HepG2 (cell line): ENCODE results near the gene CD79A. TPM values are rescaled to one million over a fixed set of nuclear protein-coding genes. Genes with fewer than 3 reads are reported as not detected.
A peak's percentile ranks its signal among the peaks of the same experiment; 100 is the strongest.

Experiments
- ATF4 ChIP-seq, 2 experiments: fragments of 450-650 bp in 1 of 2; sonication (generic) in 1 of 2; formaldehyde crosslinking; IDR thresholded peaks; 2 replicates each; pipeline versions ENCODE4 v1.5.0 to v1.8.0; 2020 to 2022; ENCODE audit warnings: mild to moderate bottlenecking in 1 of 2, missing genetic modification reagents in 1 of 2
- CEBPG ChIP-seq: IDR thresholded peaks from 2 replicates; pipeline ENCODE4 v1.6.1; 2016
- ELF3 ChIP-seq: IDR thresholded peaks from 2 replicates; pipeline ENCODE4 v1.6.1; 2016; ENCODE audit warnings: missing genetic modification reagents, missing compliant biosample characterization
- FOXO4 ChIP-seq: sonication (generic); formaldehyde crosslinking; conservative IDR thresholded peaks from 2 replicates; pipeline ENCODE4 v1.8.1; 2023; ENCODE audit warnings: missing genetic modification reagents
- FOXP4 ChIP-seq: sonication (generic); formaldehyde crosslinking; IDR thresholded peaks from 2 replicates; pipeline ENCODE4 v1.4.0; 2020; ENCODE audit warnings: missing genetic modification reagents
- HOXA5 ChIP-seq: sonication (generic); formaldehyde crosslinking; IDR thresholded peaks from 2 replicates; pipeline ENCODE4 v1.4.0; 2020; ENCODE audit warnings: missing genetic modification reagents
- NCOR1 ChIP-seq: fragments of 200-600 bp; sonication (generic); IDR thresholded peaks from 2 replicates; pipeline ENCODE4 v1.7.0; 2017; ENCODE audit warnings: antibody characterized with exemption, low read length, borderline replicate concordance
- NR2F6 ChIP-seq, 2 experiments: IDR thresholded peaks; 2 replicates each; pipeline ENCODE4 v1.6.1; 2016; ENCODE audit warnings: antibody characterized with exemption in 1 of 2, mild to moderate bottlenecking in 1 of 2
- PITX1 ChIP-seq: sonication (generic); formaldehyde crosslinking; IDR thresholded peaks from 2 replicates; pipeline ENCODE4 v1.5.1; 2020; ENCODE audit warnings: mild to moderate bottlenecking, missing genetic modification reagents
- SKI ChIP-seq: fragments of 450-650 bp; IDR thresholded peaks from one replicate; pipeline ENCODE4 v1.6.1; 2018; ENCODE audit warnings: mild to moderate bottlenecking; ENCODE audit not compliant: partially characterized antibody
- SNAPC4 ChIP-seq: sonication (generic); formaldehyde crosslinking; IDR thresholded peaks from 2 replicates; pipeline ENCODE4 v1.4.0; 2020; ENCODE audit warnings: mild to moderate bottlenecking, missing genetic modification reagents
- TCF12 ChIP-seq, 2 experiments: fragments of 450-650 bp in 1 of 2; sonication (generic) in 1 of 2; formaldehyde crosslinking in 1 of 2; IDR thresholded peaks; 2 replicates each; pipeline versions ENCODE4 v1.6.1 to v1.8.0; 2017 to 2022; ENCODE audit warnings: antibody characterized with exemption in 1 of 2, mild to moderate bottlenecking in 1 of 2, missing genetic modification reagents in 1 of 2, moderate library complexity in 1 of 2
- ZBTB21 ChIP-seq: sonication (generic); formaldehyde crosslinking; IDR thresholded peaks from 2 replicates; pipeline ENCODE4 v1.4.0; 2020; ENCODE audit warnings: missing genetic modification reagents
- ZMYM3 ChIP-seq: sonication (generic); formaldehyde crosslinking; IDR thresholded peaks from 2 replicates; pipeline ENCODE4 v1.5.1; 2020; ENCODE audit warnings: mild to moderate bottlenecking, missing genetic modification reagents
- ZNF33B ChIP-seq: sonication (generic); formaldehyde crosslinking; IDR thresholded peaks from 2 replicates; pipeline ENCODE4 v1.5.1; 2020; ENCODE audit warnings: mild to moderate bottlenecking, missing genetic modification reagents
- ZNF350 ChIP-seq: sonication (generic); formaldehyde crosslinking; IDR thresholded peaks from 2 replicates; pipeline ENCODE4 v1.4.0; 2020; ENCODE audit warnings: mild to moderate bottlenecking, low read depth, missing genetic modification reagents, borderline replicate concordance
- ZNF496 ChIP-seq: sonication (generic); formaldehyde crosslinking; IDR thresholded peaks from 2 replicates; pipeline ENCODE4 v1.8.1; 2023; ENCODE audit warnings: mild to moderate bottlenecking, moderate library complexity, missing genetic modification reagents; ENCODE audit not compliant: insufficient replicate concordance
- ZNF674 ChIP-seq: sonication (generic); formaldehyde crosslinking; IDR thresholded peaks from 2 replicates; pipeline ENCODE4 v1.5.0; 2020; ENCODE audit warnings: low read depth, mild to moderate bottlenecking, missing genetic modification reagents
- ZNF678 ChIP-seq: sonication (generic); formaldehyde crosslinking; IDR thresholded peaks from 2 replicates; pipeline ENCODE4 v1.4.0; 2020; ENCODE audit warnings: mild to moderate bottlenecking, missing genetic modification reagents
- ZNF747 ChIP-seq: sonication (generic); formaldehyde crosslinking; IDR thresholded peaks from 2 replicates; pipeline ENCODE4 v1.8.1; 2023; ENCODE audit warnings: missing genetic modification reagents, mild to moderate bottlenecking, borderline replicate concordance
- polyA plus RNA-seq, 8 experiments: library from polyadenylated mRNA; depleted of rRNA in 3 of 8; stranded (reverse) in 7 of 8; unstranded in 1 of 8; fragments of >200 nt; fragmentation: Illumina TruSeq in 4 of 8; extraction: Trizol in 4 of 8; gene quantifications; 2 replicates each; pipeline versions ENCODE4 v1.2.1 to v1.2.3, GENCODE V29; 2011 to 2016; ENCODE audit warnings: low read depth in 4 of 8, missing spikeins in 1 of 8, mixed read lengths in 1 of 8; ENCODE audit not compliant: insufficient read depth in 1 of 8
- total RNA-seq, 5 experiments: library from RNA; depleted of rRNA; stranded (reverse); fragments of >200 nt; fragmentation: Illumina TruSeq; extraction: Trizol; gene quantifications; 2 replicates each; pipeline ENCODE4 v1.2.3, GENCODE V29; 2016; ENCODE audit warnings: low read depth in 1 of 5

The CD79A gene
- total and polyA plus RNA-seq, 2 of the 13 experiments (the other 11 are each of a cell fraction or from before 2014, with no cell fraction given): 0.24 to 0.33 TPM

GRCh38 chr19:41904118-41904870 lies 27.2 kb downstream of the CD79A start (continued):
- TF ChIP-seq SKI (no peak), ELF3 (CRISPR knock-in tag) (peak; percentile 88), HOXA5 (CRISPR knock-in tag) (no peak), ZBTB21 (CRISPR knock-in tag) (no peak), PITX1 (CRISPR knock-in tag) (peak; percentile 79), ZNF33B (CRISPR knock-in tag) (no peak), FOXO4 (CRISPR knock-in tag) (no peak), ZNF674 (CRISPR knock-in tag) (no peak), ZNF350 (CRISPR knock-in tag) (peak; percentile 75), ZNF747 (CRISPR knock-in tag) (no peak), ZNF678 (no peak), ZNF496 (CRISPR knock-in tag) (no peak), TCF12 (IDR thresholded peaks at IDR 0.05) (no peak), TCF12 (CRISPR knock-in tag; IDR thresholded peaks at IDR 0.05) (peak; percentile 71; the same call in 1 of the 2 replicates), CEBPG (CRISPR knock-in tag) (peak; percentile 70), ATF4 (CRISPR knock-in tag; IDR thresholded peaks at IDR 0.05) (0 out of 4 replicates have a peak, but pooled peaks of 1 of the 2 experiments have one; percentile 55), NR2F6 (IDR thresholded peaks at IDR 0.05) (peak; percentile 61; the same call in 1 of the 2 replicates), NR2F6 (CRISPR knock-in tag; IDR thresholded peaks at IDR 0.05) (peak; percentile 39; the same call in 1 of the 2 replicates), FOXP4 (CRISPR knock-in tag) (peak; percentile 95), NCOR1 (peak; percentile 55; the same call in 1 of the 2 replicates), SNAPC4 (CRISPR knock-in tag) (no peak), ZMYM3 (no peak)
